NCI-H526 treated with DMSO at 0.1 percent for 48 hours (cell line): Measurements from ENCODE around the gene PCNT.
"Not testable (repeated sequence)": the region's sequence is repeated elsewhere in the genome, so short reads cannot be mapped to it uniquely, and the experiment has no call there.

Experiments used
- DNase-seq: peaks from one replicate; lab custom pipeline; 2025; lab: John Stamatoyannopoulos, UW

Gene PCNT

DNA sequence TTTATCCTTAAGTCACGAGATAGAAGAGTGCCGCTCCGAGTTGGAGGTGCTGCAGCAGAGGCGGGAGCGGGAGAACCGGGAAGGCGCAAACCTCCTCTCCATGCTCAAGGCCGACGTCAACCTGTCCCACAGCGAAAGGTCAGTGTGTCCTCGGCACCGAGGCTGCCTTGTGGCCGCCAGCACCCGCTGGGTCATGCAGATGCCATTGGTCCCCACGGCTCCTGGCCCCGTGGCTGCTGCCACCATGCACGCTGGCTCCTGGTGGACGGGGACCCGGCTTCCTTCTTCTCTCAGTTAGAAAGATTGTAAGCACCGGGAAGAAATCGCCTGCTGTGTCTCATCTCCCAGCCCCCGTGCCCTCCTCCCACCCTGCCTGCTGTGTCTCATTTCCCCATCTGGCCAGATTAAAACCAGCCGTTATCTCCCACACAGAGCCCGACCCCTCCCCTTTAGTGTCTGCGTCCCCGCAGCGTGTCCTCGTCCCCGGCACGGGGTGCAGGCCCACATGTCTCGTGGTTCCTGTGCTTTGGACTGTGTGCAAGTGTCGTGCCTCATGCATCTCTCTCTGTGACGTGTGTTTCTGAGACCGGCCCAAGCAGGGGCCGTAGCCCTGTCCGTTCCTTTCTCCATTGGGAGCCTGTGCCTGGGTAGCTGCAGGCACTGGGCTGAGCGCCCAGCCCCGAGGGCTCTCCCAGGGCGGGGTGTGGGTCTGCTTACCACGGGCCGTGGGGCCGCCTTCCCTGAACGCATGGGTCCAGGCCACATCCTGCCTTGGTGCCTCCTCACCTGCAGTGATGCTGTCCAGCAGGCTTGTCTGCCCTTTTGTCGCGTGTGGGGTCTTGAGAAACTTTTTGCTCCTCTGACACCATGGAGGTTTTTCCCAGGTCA is 62.1 kb downstream of the PCNT start:
- DNase-seq: no peak

DNA sequence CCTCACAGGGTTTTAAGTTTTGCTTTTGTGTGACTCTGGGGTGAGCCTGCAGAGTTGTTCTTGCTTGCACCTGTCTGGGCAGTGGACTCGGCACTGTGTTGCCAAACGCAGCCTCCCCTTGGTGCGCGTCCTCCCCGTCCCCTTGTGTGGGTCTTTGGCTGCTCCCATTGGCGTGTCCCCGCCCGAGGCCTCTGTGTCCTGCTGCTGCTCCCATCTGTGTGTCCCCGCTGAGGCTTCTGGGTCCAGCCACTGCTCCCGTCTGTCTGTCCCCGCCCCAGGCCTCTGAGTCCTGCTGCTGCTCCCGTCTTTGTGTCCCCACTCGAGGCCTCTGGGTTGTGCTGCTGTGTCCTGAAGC is 62.8 kb downstream of the PCNT start:
- no peak for DNase-seq

DNA sequence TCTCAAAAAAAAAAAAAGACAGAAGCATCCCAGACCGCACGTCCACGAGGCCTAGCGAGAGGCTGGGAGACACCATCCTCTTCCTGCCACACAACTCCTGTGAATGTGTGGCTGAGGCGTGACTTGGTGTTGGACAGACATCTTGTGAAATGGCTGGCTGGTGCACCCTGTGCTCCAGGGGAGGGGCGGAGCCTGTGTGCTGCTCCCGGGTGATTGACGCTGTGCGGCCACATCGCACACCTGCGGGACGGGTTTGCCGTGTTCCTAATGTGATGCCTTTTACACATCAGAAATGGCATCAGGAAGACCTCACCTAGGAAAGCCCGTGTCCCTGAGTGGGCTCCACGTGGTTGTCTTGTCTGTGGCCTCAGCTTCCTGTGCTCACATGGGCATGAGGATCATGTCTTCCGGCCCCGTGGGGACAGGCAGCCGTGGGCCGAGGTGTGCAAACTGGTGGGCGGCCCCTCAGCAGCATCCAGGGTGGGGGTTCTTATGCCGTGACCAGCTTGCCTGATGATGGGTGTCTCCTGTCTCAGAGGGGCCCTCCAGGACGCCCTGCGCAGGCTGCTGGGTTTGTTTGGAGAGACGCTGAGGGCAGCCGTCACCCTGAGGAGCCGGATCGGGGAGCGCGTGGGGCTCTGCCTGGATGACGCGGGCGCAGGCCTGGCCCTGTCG is 64.4 kb downstream of the PCNT start:
- no peak for DNase-seq

DNA sequence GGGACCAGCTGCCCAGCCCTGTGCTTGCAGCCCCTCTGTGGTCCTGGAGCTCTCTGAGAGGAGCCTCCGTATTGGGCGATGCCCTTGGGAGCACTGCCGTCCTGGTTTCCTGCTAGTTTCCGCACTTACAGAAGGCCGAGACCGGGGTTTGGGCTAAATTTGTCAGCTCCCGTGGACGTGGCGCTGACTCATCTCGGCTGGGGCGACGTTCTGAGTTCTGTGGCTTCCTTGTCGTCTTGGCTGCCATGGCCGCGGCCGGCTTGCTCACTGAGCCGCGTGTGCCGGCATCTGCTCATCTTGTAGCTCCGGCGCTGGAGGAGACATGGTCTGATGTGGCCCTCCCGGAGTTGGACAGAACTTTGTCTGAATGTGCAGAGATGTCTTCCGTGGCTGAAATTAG is 64.9 kb downstream of the PCNT start:
- no peak for DNase-seq

DNA sequence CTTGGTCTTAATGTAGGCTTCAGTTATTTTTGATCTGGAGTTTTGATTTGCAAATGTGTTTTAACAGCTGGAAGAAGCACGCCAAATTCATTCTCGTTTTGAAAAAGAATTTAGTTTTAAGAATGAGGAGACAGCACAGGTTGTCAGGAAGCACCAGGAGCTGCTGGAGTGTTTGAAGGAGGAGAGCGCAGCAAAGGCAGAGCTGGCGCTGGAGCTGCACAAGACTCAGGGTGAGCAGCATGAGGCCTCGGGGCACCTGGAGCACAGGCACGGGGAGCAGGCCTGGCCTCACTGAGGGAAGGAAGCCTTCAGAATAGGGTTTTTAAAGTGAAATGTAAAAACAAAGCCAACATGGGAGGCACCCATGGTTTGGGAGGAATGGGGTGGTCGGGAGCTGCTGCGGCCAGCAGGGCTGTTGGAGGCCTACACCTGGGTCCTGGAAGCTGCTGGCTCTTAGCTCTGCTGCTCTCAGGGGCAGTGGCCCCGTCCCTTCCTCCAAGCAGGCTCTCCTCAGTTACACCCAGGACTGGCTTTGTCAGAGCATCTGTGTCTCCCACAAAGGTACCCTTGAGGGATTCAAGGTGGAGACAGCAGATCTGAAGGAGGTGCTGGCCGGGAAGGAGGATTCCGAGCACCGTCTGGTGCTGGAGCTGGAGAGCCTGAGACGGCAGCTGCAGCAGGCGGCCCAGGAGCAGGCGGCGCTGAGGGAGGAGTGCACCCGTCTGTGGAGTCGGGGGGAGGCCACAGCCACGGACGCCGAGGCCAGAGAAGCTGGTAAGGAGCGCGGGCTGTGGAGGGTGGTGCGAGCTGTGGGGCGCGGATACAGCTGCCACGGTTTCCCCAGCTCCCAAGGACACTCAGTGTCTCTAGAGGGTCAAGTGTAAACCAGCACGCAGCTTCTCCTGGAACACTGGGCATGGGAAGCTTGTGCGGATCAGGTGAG is 66.9 kb downstream of the PCNT start:
- DNase-seq: no peak

DNA sequence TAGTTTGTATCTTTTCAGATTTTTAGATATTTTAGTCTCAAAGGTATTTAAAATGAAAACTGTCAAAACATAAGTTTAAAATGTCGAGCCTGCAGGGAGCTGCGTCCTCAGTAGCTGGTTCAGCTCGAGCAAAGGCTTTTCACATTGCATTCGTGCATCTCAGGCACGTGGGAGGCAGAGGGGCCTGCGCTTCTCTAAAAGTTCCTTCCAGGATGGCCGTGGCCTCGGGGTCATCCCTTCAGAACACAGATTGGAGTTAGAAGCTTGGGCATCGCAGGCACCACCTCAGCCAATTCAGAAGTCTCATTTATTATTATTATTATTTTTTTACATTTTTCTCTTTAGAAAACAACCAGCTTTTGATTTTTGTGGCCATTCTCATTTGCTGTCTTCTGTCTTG is 67.8 kb downstream of the PCNT start:
- no peak for DNase-seq

DNA sequence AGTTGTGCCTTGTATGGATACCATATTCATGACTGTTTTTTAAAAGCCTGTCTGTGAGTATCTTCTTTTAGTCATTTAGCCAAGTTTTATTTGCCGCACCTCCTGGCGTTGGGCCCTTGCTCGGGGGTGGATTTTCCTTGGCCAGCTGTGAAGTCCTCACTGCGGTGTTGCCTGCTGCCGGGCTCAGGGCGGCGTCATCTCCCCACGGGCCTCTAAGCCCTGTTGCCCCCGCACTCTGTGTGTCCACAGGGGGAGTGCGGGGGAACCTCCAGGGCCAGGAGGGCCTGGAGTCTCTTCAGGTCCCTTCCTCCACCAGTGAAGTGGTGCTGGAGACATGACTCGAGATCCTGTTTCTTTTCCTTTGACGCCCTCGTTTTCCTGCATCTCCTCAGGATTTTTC is 69.0 kb downstream of the PCNT start:
- DNase-seq: no peak

DNA sequence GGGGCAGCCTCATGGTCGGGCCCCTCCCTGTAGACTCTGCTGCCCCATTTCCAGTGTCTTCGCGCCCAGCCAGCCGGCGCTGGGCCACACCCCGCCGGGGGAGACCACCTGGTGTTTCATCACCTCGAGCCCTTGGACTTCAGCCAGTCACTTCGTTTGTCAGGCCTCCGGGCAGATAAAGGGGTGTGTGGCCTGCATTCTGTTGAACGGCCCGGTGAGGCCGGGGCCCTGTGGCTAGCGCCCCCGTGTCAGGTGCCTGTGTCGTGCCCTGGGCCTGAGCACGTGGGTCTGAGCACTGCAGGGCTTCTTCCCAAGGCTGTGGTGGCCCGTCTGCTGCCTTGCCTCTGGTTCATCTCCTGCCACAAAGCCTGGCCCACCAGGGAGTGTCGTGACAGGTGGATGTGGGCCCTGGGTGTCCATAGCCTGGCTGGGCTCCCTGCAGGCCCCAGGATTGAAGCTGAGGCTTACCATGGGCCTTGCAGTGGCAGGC is 69.5 kb downstream of the PCNT start:
- no peak for DNase-seq

DNA sequence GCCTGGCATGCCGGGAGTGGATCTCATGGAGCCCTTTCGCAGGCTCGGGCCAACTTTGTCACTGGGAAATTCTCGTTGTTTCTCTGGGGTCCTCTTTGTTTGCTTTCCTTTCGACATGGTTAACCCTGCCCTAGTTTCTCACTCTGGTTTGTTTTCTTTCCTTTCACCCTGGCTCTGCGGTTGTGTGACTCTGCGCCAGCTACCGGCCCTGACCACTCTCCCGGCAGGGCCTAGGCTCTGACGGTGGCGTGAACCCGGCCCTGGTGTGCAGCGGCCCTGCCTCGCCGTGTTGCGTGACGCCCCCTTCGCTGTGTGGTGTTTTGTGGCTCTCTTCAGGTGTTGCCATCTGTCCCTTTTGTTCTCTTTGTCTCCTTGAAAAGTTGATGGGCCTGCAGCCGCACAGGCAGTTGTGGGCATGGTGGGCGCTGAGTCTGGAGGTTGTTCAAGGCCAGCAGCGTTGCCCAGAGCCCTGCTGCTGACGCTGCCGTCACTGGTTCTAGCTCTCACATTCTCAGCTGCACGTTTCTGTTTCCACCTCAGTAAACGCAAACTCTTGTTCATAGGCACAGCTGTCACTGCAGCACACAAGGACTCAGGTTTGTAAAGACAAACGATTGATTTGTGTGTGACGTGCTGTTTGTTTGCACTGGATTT is 70.1 kb downstream of the PCNT start:
- no peak for DNase-seq

DNA sequence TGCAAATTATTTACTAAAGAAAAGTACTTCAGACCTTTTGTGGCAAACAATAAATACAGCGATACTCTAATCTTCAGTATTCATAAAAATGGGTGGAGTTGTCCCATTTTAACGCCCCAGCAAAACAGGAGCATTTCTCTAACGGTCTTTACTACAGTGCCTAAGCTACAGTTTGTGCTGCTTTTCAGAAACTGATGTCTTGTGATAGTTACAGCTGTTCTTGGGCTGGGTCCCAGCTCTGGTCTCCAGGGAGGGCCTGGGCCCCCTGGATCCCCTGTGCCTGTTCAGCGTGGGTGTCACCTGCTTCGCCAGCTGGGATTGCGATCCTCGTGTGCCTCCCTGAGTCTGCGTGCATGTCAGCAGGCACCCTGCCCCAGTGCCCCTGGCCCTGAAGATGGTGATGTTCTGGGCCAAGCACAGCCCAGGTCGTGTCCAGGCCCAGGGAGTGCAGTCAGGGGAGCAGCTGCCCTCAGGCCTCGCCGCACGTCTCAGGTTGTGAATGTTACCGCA is 70.7 kb downstream of the PCNT start:
- DNase-seq: no peak

DNA sequence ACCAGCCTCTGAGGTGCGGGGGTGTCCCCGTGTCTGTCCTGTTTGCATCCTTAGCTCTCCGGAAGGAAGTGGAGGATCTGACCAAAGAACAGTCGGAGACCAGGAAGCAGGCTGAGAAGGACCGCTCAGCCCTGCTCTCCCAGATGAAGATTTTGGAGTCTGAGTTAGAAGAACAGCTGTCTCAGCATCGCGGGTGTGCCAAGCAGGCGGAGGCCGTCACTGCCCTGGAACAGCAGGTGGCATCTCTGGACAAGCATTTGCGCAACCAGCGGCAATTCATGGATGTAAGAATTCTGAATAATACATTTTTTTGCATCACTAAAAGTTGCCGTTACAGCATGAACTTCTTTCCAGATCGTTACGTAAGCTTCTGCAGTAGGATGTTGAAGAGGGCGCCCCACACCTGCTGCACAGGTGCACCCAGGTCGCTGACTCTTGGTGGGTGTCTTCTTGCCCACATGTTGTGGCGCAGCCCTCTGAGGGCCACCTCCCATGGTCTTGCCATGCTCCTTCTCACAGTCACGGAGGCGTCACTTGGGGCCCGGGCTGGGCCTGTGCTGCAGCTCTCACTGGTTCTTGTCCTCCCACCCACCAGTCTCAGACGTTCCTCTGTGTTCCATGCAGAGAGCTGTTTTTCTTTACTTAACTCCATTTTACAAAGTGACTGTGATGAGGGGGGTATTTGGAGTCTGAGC is 73.4 kb downstream of the PCNT start:
- no peak for DNase-seq

DNA sequence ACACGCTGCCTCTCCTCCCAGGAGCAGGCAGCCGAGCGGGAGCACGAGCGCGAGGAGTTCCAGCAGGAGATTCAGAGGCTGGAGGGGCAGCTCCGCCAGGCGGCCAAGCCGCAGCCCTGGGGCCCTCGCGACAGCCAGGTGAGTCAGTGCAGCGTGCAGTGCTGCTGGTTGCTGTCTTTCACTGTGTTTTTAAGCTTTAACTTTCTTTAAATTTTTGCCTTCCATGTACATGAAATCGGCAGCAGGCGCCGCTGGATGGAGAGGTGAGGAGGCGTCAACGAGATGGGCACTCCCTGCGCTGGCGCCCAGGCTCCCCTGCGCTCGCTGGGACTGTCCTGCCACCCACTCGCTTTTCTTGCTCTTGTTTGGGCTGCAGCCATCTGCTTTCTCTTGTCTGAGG is 74.0 kb downstream of the PCNT start:
- no peak for DNase-seq

DNA sequence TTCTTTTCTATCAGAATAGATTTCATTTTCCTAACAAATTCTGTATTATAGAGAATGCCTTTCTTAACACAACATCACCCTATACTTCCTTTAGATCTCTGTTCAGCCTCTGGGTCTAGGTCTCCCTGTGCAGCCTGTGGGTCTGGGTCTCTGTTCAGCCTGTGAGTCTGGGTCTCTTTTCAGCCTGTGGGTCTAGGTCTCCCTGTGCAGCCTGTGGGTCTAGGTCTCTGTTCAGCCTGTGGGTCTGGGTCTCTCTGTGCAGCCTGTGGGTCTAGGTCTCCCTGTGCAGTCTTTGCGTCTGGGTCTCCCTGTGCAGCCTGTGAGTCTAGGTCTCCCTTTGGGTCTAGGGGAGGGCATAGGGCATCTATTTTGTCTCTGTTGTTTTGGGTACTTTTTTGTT is 75.2 kb downstream of the PCNT start:
- no peak for DNase-seq

DNA sequence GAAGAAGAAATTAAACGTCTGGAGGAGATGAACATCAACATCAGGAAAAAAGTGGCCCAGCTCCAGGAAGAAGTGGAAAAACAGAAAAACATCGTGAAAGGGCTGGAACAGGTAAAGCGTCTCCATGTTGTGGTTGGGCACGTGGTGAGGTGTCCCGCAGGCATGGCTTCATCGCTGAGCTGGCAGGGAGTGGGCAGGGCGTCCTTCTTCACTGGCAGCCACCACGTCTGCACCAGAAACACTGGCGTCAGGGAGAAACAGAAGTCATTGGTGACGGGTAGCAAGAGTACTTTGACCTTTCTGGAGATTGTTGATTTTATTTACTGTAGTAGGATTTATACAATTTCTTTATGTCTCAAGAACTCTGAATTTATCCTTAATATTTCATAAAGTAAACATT is 75.7 kb downstream of the PCNT start:
- no peak for DNase-seq

DNA sequence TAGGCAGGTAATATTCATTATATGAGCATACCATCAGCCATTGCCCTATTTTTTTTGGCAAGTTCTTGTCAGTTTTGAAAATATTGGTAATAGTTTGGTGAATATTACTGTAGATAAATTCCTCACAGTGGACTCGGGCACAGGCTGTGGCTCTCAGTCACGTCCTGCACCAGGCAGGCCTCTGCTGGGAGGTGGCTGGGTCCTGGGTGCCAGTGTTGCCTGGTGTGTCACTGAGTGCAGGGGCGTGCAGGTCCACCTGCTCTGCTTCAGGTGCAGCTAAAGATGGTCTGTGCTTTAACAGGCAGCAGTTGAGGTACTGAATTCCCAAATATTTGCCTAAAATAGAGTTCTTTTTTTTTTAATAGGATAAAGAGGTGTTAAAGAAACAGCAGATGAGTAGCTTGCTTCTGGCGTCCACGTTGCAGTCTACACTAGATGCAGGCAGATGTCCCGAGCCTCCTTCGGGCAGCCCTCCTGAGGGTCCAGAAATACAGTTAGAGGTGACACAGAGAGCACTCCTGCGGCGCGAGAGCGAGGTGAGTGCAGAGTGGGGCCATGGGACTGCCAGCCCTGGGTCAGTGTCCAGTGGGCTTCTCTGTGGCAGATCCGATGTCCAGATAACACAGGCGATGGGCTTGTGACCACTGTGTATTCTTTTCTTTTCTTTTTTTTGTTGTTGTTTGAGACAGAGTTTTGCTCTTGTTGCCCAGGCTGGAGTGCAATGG is 77.4 kb downstream of the PCNT start:
- DNase-seq: no peak

DNA sequence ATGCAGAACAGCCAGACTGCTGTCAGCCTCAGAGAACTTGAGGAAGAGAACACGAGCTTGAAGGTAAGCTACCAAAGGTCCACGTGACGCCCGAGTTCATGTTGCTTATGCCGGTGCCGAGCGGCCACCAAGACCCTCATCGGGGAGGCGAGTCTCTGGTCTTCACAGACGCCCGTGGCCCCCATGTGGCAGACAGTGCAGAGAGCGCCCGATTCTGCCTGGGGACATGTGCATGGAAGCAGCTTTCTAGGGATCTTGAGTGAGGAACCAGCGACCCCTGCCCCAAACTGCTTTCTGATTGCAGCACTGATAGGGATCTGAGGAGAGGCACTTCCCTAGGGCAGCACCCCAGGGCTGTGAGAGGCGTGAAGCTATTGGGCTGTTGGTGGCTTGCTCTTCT is 78.5 kb downstream of the PCNT start:
- DNase-seq: no peak

DNA sequence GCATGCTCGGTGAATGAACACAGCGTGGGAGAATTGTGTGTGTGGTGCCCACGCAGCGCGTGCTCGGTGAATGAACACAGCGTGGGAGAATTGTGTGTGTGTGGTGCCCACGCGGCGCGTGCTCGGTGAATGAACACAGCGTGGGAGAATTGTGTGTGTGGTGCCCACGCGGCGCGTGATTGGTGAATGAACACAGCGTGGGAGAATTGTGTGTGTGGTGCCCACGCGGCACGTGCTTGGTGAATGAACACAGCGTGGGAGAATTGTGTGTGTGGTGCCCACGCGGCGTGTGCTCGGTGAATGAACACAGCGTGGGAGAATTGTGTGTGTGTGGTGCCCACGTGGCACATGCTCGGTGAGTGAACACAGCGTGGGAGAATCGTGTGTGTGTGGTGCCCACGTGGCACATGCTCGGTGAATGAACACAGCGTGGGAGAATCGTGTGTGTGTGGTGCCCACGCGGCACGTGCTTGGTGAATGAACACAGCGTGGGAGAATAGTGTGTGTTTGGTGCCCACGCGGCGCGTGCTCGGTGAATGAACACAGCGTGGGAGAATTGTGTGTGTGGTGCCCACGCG is 79.4 kb downstream of the PCNT start:
- not testable (repeated sequence) for DNase-seq

DNA sequence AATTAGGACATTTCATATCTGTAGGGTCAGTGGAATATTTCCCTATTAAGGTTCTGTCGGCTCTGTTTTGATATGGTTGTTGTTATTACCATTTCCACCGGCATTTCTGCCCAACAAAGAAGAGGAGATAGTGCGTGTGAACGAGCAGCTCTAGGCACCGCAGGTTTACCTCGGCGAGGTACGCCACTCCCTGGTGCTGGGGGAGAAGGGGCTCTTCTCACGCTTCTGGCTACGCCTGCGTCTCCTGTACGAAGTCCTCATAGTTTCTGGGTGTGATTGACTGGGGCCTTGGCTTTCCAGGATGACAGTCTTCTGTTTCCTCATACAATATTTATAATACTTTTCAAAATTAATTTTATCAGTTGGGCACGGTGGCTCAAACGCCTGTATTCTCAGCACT is 80.3 kb downstream of the PCNT start:
- DNase-seq: no peak

DNA sequence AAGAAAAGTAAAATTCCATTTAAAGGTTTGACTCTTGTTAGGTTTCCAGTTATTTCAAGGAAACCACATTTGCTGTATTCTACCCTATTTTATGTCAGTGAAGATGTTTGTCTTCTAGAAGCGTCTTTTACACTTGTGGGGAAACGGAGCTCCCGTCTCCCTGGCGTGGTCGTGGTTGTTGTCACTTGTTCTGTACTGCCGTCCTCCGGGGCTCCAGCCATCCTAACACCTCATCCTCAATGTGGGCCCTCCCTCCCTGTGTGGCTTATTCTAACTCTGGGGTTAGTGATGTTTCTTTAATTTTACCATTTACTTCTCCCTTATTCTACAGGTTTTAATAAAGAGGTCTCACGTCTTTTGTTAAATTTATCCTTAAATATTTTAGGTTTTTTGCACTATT is 82.0 kb downstream of the PCNT start:
- no peak for DNase-seq
